Psoas muscle (tissue), 8 donors: ENCODE measurements around the gene TMPRSS9. TPM values are rescaled to one million over a fixed set of nuclear protein-coding genes. Genes with fewer than 3 reads are reported as not detected.
A peak's percentile ranks its signal among the peaks of the same experiment; 100 is the strongest.

ENCODE experiments used
- ATAC-seq, 4 donors: fragments of 200-7000 bp; cut with Tn5 transposase; one replicate each; pipeline ENCODE4 v1.9.1; 2020; ENCODE audit warnings: moderate library complexity in 3 of 4, mild to moderate bottlenecking in 2 of 4
- DNase-seq, 2 donors: peaks; one replicate each; pipeline ENCODE4 v3.0.0-alpha.2; 2020
- H3K27ac ChIP-seq: fragments of 200-600 bp; one replicate; pipeline ENCODE4 v1.8.0; 2022
- H3K27me3 ChIP-seq, 3 donors: fragments of 200-600 bp in 1 of 3; one replicate each; pipeline versions ENCODE4 v1.6.1 to v1.8.0; 2013 to 2022; ENCODE audit warnings: low read length in 2 of 3, mild to moderate bottlenecking in 2 of 3, moderate library complexity in 1 of 3; ENCODE audit not compliant: insufficient read depth in 3 of 3
- H3K36me3 ChIP-seq, 2 donors: fragments of 200-600 bp in 1 of 2; one replicate each; pipeline versions ENCODE4 v1.6.1 to v1.8.0; 2013 to 2022; ENCODE audit warnings: low read depth in 1 of 2, mild to moderate bottlenecking in 1 of 2, moderate library complexity in 1 of 2; ENCODE audit not compliant: insufficient read depth in 1 of 2
- H3K4me1 ChIP-seq: fragments of 200-600 bp; one replicate; pipeline ENCODE4 v1.8.0; 2022
- H3K4me3 ChIP-seq: fragments of 200-600 bp; one replicate; pipeline ENCODE4 v1.8.0; 2022; ENCODE audit warnings: mild to moderate bottlenecking
- H3K9me3 ChIP-seq: fragments of 200-600 bp; one replicate; pipeline ENCODE4 v1.8.0; 2022
- CTCF ChIP-seq: fragments of 200-600 bp; IDR thresholded peaks from one replicate; pipeline ENCODE4 v1.8.0; 2022; ENCODE audit warnings: antibody characterized with exemption
- WGBS, 3 donors: extraction: QIAGEN DNeasy Blood & Tissue Kit; methylation state at CpG; one replicate each; pipeline versions ENCODE4 v1.1.6 to v1.1.7; 2013; 5-methylcytosine and 5-hydroxymethylcytosine counted together
- intact Hi-C, 2 donors: fragments of 100-400 bp; cut with DNase I; formaldehyde crosslinking; loops; one replicate each; pipeline versions ENCODE4 v1.11.0 to v1.14.2; 2022
- polyA plus RNA-seq, 3 donors: library from polyadenylated mRNA; stranded (reverse); fragments of 200-250 nt; gene quantifications; one replicate each; pipeline ENCODE4 v1.2.3, GENCODE V29; 2013
- total RNA-seq, 4 donors: library from RNA; stranded (reverse); fragmentation: NEBNext Ultra II Directional in 2 of 4; extraction: Animal tissue kit (Norgen Biotek cat#: 25700) in 2 of 4; gene quantifications; one replicate each; pipeline versions ENCODE4 v1.2.1 to v1.2.4, GENCODE V29; 2021 to 2023
- donor health status: healthy with polysubstance abuse.
- donor health status: DM: no; HTN: no; CAD: no; lungs with moderate emphysema.
- donor health status: Bipolar disorder and iron deficiency.
- donor health status: healthy.
- donor health status: DM: yes; HTN: yes; CAD: no.
- donor health status: DM: no; HTN: no; CAD: no.
- donor health status: DM: no; HTN: no; CAD: no.
- donor health status: DM: yes; HTN: yes; CAD: no.

TMPRSS9 gene
- total and polyA plus RNA-seq, 7 donors = 0.17 TPM; not detected in 6

GRCh38 chr19:2335848-2336247 lies 24.2 kb upstream of the TMPRSS9 start:
- no peaks in the 10 kb centered on the region for H3K9me3 ChIP-seq
- intact Hi-C loops = loop anchor here in 1 of 2 donors (5.0 kb wide), 1 partner anchor 41 kb away; no protein-coding TSS in a partner anchor
- peaks cover 0 to 26% of the 10 kb centered on the region in 2 donors for H3K36me3 ChIP-seq
- ATAC-seq = no peak
- H3K27me3 ChIP-seq = no peaks in the 10 kb centered on the region
- DNase-seq = no peak
- TF ChIP-seq CTCF = no peak
- H3K4me1 ChIP-seq = peaks cover 28% of the 10 kb centered on the region
- WGBS, 3 donors = 64 to 93% (median 93%) methylated on average over 3 of the region's 3 CpGs
- H3K4me3 ChIP-seq = no peak overlapping the region
- H3K27ac ChIP-seq = no peak overlapping the region

DNA sequence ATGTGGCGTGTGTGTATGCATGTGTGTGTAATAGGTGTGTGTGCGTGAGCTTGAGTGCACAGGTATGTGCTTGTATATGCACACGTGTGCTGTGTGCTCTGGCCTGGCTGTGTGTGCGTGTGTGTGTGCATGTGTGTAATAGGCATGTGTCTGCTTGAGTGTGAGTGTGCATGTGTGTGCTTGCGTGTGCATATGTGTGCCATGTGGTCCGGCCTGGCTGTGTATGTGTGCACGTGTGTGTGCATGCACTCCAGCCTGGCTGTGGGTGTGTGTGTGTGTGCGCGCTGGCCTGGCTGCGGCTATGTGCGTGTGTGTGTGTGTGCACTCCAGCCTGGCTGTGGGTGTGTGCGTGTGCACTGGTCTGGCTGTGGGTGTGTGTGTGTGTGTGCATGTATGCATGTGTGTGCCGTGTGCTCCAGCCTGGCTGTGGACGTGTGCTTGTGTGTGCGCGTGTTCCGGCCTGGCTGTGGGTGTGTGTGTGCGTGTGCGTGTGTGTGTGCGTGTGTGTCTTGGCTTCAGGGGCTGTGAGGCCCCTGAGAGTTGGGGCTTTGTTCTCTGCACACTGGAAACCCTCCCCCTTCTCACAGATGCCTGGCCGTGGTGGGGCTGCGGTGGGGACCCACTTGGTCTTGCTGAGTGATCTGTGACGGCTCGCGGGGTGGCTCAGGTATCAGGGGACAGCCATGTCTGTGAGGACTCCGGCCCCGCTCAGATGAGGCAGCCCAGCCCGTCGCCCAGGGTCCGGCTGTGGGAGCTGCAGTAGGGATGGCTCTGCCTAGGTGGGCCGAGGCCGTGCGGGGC lies 23.3 kb upstream of the TMPRSS9 start:
- DNase-seq (no peak), ATAC-seq (no peak)
- intact Hi-C loops = loop anchor here in 1 of 2 donors (5.0 kb wide), 1 partner anchor 41 kb away; no protein-coding TSS in a partner anchor
- H3K4me3 ChIP-seq = no peak overlapping the region
- H3K27me3 ChIP-seq = no peaks in the 10 kb centered on the region
- no peak for TF ChIP-seq CTCF
- H3K9me3 ChIP-seq = no peaks in the 10 kb centered on the region
- no peak overlapping the region for H3K27ac ChIP-seq
- H3K4me1 ChIP-seq = peaks cover 19% of the 10 kb centered on the region
- peaks cover 0 to 35% of the 10 kb centered on the region in 2 donors for H3K36me3 ChIP-seq
- 80 to 86% (median 86%) methylated on average over 33 of the region's 33 CpGs for whole genome bisulfite sequencing, 3 donors

DNA sequence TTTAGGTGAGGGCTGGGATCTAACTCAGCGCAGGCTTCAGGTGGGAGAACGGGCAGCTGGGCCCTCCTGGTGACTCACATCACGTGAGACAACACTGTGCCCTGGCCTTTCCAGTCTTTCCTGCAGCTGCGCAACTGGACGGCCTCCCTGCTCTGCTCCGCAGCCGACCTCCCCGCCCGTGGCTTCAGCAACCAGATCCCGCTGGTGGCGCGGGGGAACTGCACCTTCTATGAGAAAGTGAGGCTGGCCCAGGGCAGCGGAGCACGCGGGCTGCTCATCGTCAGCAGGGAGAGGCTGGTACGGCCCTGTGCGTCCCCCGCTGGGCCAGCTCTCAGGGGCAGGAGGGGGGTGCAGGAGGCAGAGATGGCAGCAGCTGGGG lies 22.7 kb upstream of the TMPRSS9 start:
- H3K9me3 ChIP-seq = no peaks in the 10 kb centered on the region
- DNase-seq (peak; percentile 44 to 73), ATAC-seq (peak; percentile 21 to 59 (median 47))
- H3K4me1 ChIP-seq = peaks cover 13% of the 10 kb centered on the region
- no peak overlapping the region for H3K27ac ChIP-seq
- H3K4me3 ChIP-seq = no peak overlapping the region
- no peaks in the 10 kb centered on the region for H3K27me3 ChIP-seq
- peak; percentile 27 for TF ChIP-seq CTCF
- 56 to 68% (median 68%) methylated on average over 19 of the region's 19 CpGs for WGBS, 3 donors
- intact Hi-C loops = loop anchor here in 1 of 2 donors (5.0 kb wide), 1 partner anchor 40 kb away; no protein-coding TSS in a partner anchor
- H3K36me3 ChIP-seq = peaks cover 0 to 38% of the 10 kb centered on the region in 2 donors

DNA sequence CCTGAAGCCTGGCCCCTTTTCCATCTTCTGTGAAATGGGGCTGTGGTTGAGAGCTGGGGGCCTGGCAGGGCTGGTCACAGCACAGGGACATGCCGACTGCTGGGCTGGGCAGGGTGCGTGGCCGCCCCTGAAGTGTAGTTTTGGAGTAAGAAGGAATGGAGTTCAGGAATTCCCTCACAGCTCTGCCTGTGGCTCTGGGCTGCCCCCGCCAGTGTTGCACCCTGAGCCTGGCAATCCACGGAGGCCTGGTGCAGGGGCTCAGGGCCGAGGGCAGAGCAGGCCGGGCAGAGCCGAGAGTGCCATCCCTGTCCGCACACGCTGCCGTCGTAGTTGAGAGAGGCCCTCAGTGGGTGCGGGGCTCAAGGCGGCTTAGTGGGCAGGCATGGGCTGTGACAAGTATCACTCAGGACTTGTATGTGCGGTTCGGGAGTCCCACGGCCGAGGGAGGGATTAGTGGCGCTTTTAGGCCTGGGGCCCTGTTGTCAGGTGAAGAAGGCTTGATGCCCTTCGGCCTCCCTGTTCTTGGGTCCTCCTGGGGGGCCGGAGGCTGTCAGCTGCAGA lies 21.9 kb upstream of the TMPRSS9 start:
- H3K36me3 ChIP-seq = peaks cover 0 to 45% of the 10 kb centered on the region in 2 donors
- 93 to 98% (median 95%) methylated on average over 21 of the region's 21 CpGs for WGBS, 3 donors

More for the DNA sequence above, 21.9 kb upstream of the TMPRSS9 start:
- intact Hi-C loops = loop anchor here in 1 of 2 donors (5.0 kb wide), 1 partner anchor 39 kb away; no protein-coding TSS in a partner anchor
- H3K4me3 ChIP-seq = no peak overlapping the region
- no peaks in the 10 kb centered on the region for H3K27me3 ChIP-seq
- ATAC-seq (no peak), DNase-seq (peak in 1 of 2 donors; percentile 30)
- H3K4me1 ChIP-seq = peaks cover 9% of the 10 kb centered on the region
- no peak overlapping the region for H3K27ac ChIP-seq
- no peaks in the 10 kb centered on the region for H3K9me3 ChIP-seq
- no peak for TF ChIP-seq CTCF
